Measurements from ENCODE around the gene CPTP. TPM values are rescaled to one million over a fixed set of nuclear protein-coding genes. Genes with fewer than 3 reads are reported as not detected.
A peak's percentile ranks its signal among the peaks of the same experiment; 100 is the strongest.

Gene CPTP
- total and polyA plus RNA-seq, 2 donors (not counting 1 experiment from before 2014, with no cell fraction given): 17.1 to 18.8 TPM

DNA sequence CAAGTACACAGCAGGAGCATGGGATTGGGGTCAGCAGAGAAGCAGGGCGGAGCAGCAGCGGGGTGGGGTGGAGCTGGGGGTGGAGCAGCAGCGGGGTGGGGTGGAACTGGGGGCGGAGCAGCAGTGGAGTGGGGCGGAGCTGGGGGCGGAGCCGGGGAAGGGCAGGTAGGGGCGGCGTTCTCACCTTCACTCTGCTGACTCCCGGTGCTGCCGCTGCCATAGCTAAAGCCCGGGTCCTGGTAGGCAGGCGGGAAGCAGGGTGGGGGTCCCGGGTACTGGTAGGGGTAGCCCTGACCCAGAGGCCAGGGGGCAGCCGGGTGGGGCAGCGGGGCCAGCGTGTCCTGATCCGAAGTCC is 13.2 kb downstream of the CPTP start:
- no peaks in the 10 kb centered on the region for H4K20me1 ChIP-seq (ENCODE audit: control insufficient read depth, insufficient read depth, low read length, poor library complexity, severe bottlenecking)
- Mint-ChIP-seq H3K4me1 (peaks cover under 1% of the 10 kb centered on the region), H3K27ac (no peak overlapping the region), H3K9me3 (ENCODE audit: insufficient read depth) (no peaks in the 10 kb centered on the region), H3K4me3 (no peak overlapping the region), H3K27me3 (no peaks in the 10 kb centered on the region)
- H3K4me1 ChIP-seq (ENCODE audit: control insufficient read depth in 2 of 2, insufficient read depth in 2 of 2, low read length in 2 of 2): no peaks in the 10 kb centered on the region
- H3K9me3 ChIP-seq (ENCODE audit: control extremely low read depth in 1 of 3, control insufficient read depth in 2 of 3, insufficient read depth in 1 of 3, low read length in 2 of 3): peaks cover 0 to 7% (median 0%) of the 10 kb centered on the region in 3 donors
- intact Hi-C loops (cut with micrococcal nuclease): no loop called here
- 93% methylated on average over 14 of the region's 18 CpGs for WGBS (ENCODE audit: insufficient coverage)
- H3K36me3 ChIP-seq (replicated peaks in 1 of 2; ENCODE audit: control extremely low read depth in 1 of 2, control insufficient read depth in 1 of 2, extremely low read depth in 1 of 2, insufficient read depth in 2 of 2, low read length in 1 of 2): peaks cover 0 to 12% of the 10 kb centered on the region in 2 experiments
- no peak for DNase-seq
- ChIA-PET POLR2A (interaction anchor here (0.6 kb wide), 1 partner anchor 345 kb away, joined by 3 read pairs; no protein-coding TSS in a partner anchor), CTCF (no interaction called here)
- H3K79me2 ChIP-seq (ENCODE audit: control insufficient read depth, insufficient read depth, low read length): no peaks in the 10 kb centered on the region
- no peak overlapping the region for H3K4me2 ChIP-seq (replicated peaks; ENCODE audit: low read depth, low read length, poor library complexity, severe bottlenecking)
- ATAC-seq (ENCODE audit: low read depth): peak; percentile 32
- H3K27ac ChIP-seq (ENCODE audit: low read length in 2 of 2): no peak overlapping the region
- H2AFZ ChIP-seq (ENCODE audit: insufficient read depth, low read depth, low read length, poor library complexity, severe bottlenecking): no peak overlapping the region
- no peaks in the 10 kb centered on the region for H3K27me3 ChIP-seq (replicated peaks in 1 of 4; ENCODE audit: control extremely low read depth in 1 of 4, control insufficient read depth in 3 of 4, insufficient read depth in 4 of 4, low read length in 3 of 4)
- H3K9ac ChIP-seq (ENCODE audit: low read length): no peak overlapping the region
- H3K4me3 ChIP-seq (ENCODE audit: control extremely low read depth in 1 of 5, extremely low read depth in 1 of 5, insufficient read depth in 1 of 5, low read depth in 2 of 5, low read length in 4 of 5): no peak overlapping the region
- TF ChIP-seq, protein P1, sequence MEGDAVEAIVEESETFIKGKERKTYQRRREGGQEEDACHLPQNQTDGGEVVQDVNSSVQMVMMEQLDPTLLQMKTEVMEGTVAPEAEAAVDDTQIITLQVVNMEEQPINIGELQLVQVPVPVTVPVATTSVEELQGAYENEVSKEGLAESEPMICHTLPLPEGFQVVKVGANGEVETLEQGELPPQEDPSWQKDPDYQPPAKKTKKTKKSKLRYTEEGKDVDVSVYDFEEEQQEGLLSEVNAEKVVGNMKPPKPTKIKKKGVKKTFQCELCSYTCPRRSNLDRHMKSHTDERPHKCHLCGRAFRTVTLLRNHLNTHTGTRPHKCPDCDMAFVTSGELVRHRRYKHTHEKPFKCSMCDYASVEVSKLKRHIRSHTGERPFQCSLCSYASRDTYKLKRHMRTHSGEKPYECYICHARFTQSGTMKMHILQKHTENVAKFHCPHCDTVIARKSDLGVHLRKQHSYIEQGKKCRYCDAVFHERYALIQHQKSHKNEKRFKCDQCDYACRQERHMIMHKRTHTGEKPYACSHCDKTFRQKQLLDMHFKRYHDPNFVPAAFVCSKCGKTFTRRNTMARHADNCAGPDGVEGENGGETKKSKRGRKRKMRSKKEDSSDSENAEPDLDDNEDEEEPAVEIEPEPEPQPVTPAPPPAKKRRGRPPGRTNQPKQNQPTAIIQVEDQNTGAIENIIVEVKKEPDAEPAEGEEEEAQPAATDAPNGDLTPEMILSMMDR (IDR thresholded peaks at IDR 0.05): no peak
- TF ChIP-seq EZH2 (IDR thresholded peaks at IDR 0.05; ENCODE audit: borderline replicate concordance, insufficient read depth, low read depth, low read length, poor library complexity, severe bottlenecking): no peak

DNA sequence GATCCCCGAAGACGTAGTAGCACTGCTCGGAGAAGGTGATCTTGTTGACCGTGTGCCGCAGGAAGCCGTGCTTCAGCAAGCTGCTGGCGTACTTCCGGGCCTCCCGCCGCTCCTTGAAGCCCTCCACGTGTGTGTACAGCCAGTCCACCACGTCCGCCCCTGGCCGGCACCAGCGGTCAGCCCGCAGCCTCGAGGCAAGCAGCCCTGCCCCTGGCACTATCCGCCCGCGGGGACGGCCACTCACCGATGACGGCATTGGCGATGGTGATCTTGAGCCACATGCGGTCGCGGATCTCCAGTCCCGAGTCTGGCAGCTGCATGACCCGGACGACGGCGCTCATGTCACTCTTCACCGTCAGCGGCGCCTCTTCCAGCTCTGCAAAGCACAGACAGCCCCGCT is 13.7 kb downstream of the CPTP start:
- peaks cover 0 to 12% of the 10 kb centered on the region in 2 experiments for H3K36me3 ChIP-seq (replicated peaks in 1 of 2; ENCODE audit: control extremely low read depth in 1 of 2, control insufficient read depth in 1 of 2, extremely low read depth in 1 of 2, insufficient read depth in 2 of 2, low read length in 1 of 2)
- no peaks in the 10 kb centered on the region for H3K27me3 ChIP-seq (replicated peaks in 1 of 4; ENCODE audit: control extremely low read depth in 1 of 4, control insufficient read depth in 3 of 4, insufficient read depth in 4 of 4, low read length in 3 of 4)
- TF ChIP-seq, protein P1 (IDR thresholded peaks at IDR 0.05): no peak
- TF ChIP-seq EZH2 (IDR thresholded peaks at IDR 0.05; ENCODE audit: borderline replicate concordance, insufficient read depth, low read depth, low read length, poor library complexity, severe bottlenecking): no peak
- no peak overlapping the region for H3K4me2 ChIP-seq (replicated peaks; ENCODE audit: low read depth, low read length, poor library complexity, severe bottlenecking)
- H3K27me3 Mint-ChIP-seq: no peaks in the 10 kb centered on the region
- H3K9me3 ChIP-seq (ENCODE audit: control extremely low read depth in 1 of 3, control insufficient read depth in 2 of 3, insufficient read depth in 1 of 3, low read length in 2 of 3): peaks cover 0 to 7% (median 0%) of the 10 kb centered on the region in 3 donors
- intact Hi-C loops (cut with micrococcal nuclease): no loop called here
- ATAC-seq (ENCODE audit: low read depth) (no peak), DNase-seq (no peak)
- no peak overlapping the region for H3K4me3 Mint-ChIP-seq
- 97% methylated on average over 36 of the region's 36 CpGs for WGBS (ENCODE audit: insufficient coverage)
- no peaks in the 10 kb centered on the region for H3K4me1 Mint-ChIP-seq
- no peak overlapping the region for H3K4me3 ChIP-seq (ENCODE audit: control extremely low read depth in 1 of 5, extremely low read depth in 1 of 5, insufficient read depth in 1 of 5, low read depth in 2 of 5, low read length in 4 of 5)
- no peak overlapping the region for H3K27ac Mint-ChIP-seq
- ChIA-PET CTCF (no interaction called here), POLR2A (interaction anchor here (0.6 kb wide), 1 partner anchor 344 kb away, joined by 3 read pairs; no protein-coding TSS in a partner anchor)
- no peak overlapping the region for H2AFZ ChIP-seq (ENCODE audit: insufficient read depth, low read depth, low read length, poor library complexity, severe bottlenecking)
- no peaks in the 10 kb centered on the region for H3K9me3 Mint-ChIP-seq (ENCODE audit: insufficient read depth)
- H3K9ac ChIP-seq (ENCODE audit: low read length): no peak overlapping the region
- peaks cover 4% of the 10 kb centered on the region for H4K20me1 ChIP-seq (ENCODE audit: control insufficient read depth, insufficient read depth, low read length, poor library complexity, severe bottlenecking)
- H3K4me1 ChIP-seq (ENCODE audit: control insufficient read depth in 2 of 2, insufficient read depth in 2 of 2, low read length in 2 of 2): no peaks in the 10 kb centered on the region
- H3K79me2 ChIP-seq (ENCODE audit: control insufficient read depth, insufficient read depth, low read length): no peaks in the 10 kb centered on the region
- no peak overlapping the region for H3K27ac ChIP-seq (ENCODE audit: low read length in 2 of 2)
